HPDE6-E6E7 (cell line): Measurements from ENCODE around the gene LRRC73.
"Not testable (repeated sequence)": the region's sequence is repeated elsewhere in the genome, so short reads cannot be mapped to it uniquely, and the experiment has no call there.

Source experiments
- DNase-seq: peaks from one replicate; pipeline ENCODE4 v3.0.0; 2011; ENCODE audit warnings: missing footprints; ENCODE audit errors: extremely low spot score

The LRRC73 gene

DNA sequence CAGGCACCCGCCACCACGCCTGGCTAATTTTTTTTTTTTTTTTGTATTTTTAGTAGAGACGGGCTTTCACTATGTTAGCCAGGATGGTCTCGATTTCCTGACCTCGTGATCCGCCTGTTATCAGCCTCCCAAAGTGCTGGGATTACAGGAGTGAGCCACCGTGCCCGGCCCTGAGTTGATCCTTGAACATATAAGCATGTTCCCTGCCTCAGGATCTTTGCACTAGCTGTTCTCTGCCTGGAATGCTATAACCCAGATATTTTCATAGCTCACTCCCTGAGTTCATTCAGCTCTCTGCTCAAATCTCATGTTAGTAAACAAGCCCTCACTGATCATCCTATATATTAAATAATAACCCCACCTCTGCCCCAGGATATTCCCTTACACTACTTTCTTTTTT, 45.8 kb downstream of the LRRC73 start:
- DNase-seq: no peak

DNA sequence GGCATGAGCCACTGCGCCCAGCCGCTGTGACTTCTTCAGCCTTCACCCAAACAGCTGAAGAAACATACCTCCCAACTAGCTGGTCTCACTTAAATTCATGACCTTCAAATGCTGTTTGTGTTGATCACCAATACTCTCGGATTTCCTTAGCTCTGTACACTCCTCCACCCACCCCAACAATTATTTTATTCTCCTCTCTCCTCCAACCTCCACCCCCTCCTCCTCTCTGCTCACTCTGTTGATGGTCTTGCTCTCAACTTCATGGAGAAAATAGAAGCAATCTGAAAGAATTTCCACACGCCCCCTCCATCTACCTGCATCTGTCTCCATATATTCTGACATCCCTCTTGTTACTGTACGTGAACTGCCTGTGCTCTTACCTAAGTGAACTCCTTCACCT, 48.2 kb downstream of the LRRC73 start:
- no peak for DNase-seq

DNA sequence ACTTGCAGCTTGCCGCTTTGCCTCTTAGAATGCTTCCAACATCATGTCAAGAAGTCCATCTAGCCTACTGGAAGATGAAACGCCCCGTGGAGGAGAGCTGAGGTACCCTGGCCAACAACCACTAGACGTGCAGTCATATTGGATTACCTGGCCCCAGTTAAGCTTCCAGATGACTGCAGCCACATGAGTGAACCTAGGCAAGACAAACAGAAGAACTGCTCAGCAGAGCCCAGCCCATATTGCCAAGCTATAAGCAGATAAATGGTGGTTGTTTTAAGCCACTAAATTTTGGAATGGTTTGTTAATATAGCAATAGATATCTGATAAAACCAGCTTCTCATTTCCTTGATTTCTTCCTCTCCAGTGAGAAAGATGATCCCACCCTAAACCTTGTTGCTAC, 50.1 kb downstream of the LRRC73 start:
- no peak for DNase-seq

DNA sequence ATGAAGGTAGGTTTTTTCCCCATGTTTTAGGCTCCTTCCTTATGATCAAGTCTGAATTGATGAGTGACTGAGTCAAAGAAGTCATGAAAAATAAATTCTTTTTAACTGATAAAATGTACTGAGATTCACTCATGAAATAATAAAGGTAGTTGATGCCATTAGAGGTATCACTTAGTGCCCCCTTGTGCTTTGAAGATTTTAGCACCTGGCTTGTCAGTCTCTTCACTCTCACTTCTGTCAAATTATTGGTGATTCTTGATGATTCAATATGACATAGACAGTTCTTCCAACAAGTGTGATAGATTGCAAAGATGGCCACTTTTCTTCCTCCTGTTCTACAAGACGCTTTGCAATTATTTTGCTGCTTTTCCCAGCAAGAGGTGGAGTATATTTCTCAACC, 50.6 kb downstream of the LRRC73 start:
- DNase-seq: no peak

DNA sequence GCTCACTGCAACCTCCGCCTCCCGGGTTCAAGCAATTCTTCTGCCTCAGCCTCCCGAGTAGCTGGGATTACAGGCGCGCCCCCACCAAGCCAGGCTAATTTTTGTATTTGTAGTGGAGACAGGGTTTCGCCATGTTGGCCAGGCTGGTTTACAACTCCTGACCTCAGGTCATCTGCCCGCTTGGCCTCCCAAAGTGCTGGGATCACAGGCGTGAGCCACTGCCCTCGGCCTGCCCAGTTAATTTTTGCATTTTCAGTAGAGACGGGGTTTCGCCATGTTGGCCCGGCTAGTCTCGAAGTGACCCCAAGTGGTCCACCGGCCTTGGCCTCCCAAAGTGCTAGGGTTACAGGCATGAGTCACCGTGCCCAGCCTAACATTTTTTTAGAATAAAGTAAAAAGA, 52.0 kb downstream of the LRRC73 start:
- DNase-seq: not testable (repeated sequence)

DNA sequence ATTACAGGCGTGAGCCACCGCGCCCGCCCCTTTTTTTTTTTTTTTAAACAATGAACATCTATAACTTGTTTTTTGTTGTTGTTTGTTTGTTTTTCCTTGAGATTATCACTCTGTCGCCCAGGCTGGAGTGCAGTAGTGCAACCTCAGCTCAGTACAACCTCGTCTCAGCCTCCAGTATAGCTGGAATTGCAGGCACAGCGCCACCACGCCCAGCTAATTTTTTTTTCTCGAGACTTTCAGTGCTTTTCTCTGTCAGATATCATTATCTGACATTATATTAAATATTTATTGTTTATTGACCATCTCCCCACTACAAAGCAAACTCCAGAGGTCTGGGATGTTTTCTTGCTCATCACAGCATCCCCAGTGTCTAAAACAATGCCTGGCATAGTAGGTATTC, 52.5 kb downstream of the LRRC73 start:
- DNase-seq: no peak
